Upper lobe of left lung (tissue), 4 donors: Measurements from ENCODE around the gene EVL.
A peak's percentile ranks its signal among the peaks of the same experiment; 100 is the strongest.

Source experiments
- EP300 ChIP-seq, 4 donors: sonication (generic); formaldehyde crosslinking; IDR thresholded peaks; one replicate each; pipeline ENCODE4 v1.5.1; 2017; ENCODE audit warnings: antibody characterized with exemption in 4 of 4, control low read depth in 2 of 4
- POLR2A ChIP-seq, 4 donors: fragments of 450-650 bp; IDR thresholded peaks; one replicate each; pipeline ENCODE4 v1.5.1; 2016 to 2017; ENCODE audit warnings: antibody characterized with exemption in 4 of 4, mild to moderate bottlenecking in 2 of 4
- POLR2AphosphoS5 ChIP-seq, 2 donors: sonication (generic); formaldehyde crosslinking; IDR thresholded peaks; one replicate each; pipeline ENCODE4 v1.5.1; 2017; ENCODE audit warnings: antibody characterized with exemption in 2 of 2
- TF ChIP-seq, protein P1 (sequence below), 6 experiments: fragments of 450-650 bp in 4 of 6; fragments of 200-600 bp in 2 of 6; sonication (generic) in 2 of 6; IDR thresholded peaks; one replicate each; pipeline ENCODE4 v1.5.1; 2016 to 2019; ENCODE audit warnings: antibody characterized with exemption in 6 of 6

DNA sequence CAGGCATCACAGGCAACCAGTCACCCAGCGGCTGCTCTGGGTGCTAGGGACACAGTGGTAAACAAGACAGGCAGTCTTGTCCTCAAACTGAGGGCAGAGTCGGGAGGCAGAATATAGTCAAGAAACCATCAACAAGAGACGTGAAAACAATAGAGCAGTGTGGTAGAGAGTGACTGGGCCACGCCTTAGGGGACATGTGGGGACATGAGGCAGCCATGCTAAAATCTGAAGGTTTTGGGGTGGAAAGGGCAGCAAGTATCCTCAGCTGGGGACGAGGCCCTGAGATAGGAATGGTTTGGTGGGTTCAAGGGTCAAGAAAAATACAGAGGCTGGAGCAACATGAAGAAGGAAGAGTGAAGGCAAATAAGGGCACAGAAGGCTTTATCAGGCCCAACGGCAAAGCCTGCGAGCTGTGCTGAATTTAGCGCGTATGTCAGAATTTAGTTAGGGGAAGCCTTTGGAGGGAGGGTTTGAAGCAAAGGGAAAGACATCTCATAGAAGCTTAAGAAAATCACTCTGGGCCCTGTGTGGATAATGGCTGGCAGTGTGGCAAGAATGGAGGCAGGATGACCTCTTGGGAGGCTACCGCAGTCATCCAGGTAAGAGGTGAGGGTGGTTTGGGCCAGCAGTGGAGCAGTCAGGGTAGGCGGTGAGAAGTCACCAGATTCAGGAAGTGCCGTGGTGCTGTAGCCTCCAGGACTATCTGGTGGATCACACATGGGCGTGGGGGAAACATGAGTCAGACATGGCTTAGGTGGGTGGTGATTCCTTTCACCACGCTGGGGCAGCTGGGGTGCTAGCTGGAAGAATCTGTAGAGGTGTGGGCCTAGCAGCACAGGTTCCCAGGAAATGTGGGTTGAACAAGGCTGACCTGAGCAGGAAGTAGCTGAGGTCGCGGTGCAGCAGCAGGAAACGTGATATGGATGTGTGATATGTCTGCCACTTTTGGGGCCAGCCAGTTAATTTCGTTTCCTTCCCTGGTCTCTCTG lies 3.0 kb downstream of the EVL start:
- TF ChIP-seq, protein P1, sequence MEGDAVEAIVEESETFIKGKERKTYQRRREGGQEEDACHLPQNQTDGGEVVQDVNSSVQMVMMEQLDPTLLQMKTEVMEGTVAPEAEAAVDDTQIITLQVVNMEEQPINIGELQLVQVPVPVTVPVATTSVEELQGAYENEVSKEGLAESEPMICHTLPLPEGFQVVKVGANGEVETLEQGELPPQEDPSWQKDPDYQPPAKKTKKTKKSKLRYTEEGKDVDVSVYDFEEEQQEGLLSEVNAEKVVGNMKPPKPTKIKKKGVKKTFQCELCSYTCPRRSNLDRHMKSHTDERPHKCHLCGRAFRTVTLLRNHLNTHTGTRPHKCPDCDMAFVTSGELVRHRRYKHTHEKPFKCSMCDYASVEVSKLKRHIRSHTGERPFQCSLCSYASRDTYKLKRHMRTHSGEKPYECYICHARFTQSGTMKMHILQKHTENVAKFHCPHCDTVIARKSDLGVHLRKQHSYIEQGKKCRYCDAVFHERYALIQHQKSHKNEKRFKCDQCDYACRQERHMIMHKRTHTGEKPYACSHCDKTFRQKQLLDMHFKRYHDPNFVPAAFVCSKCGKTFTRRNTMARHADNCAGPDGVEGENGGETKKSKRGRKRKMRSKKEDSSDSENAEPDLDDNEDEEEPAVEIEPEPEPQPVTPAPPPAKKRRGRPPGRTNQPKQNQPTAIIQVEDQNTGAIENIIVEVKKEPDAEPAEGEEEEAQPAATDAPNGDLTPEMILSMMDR (IDR thresholded peaks at IDR 0.05), result no peak
- TF ChIP-seq EP300 (IDR thresholded peaks at IDR 0.05) (no peak), POLR2A (IDR thresholded peaks at IDR 0.05) (peak in 1 of 4 donors; percentile 29), POLR2AphosphoS5 (IDR thresholded peaks at IDR 0.05) (peak; percentile 7 to 74)
